GM12878 (cell line): ENCODE measurements around the gene NCKIPSD. TPM values are rescaled to one million over a fixed set of nuclear protein-coding genes. Genes with fewer than 3 reads are reported as not detected.
A peak's percentile ranks its signal among the peaks of the same experiment; 100 is the strongest.

Experiments
- ATAC-seq: fragments of 200-7000 bp; cut with Tn5 transposase; 3 replicates; pipeline ENCODE4 v1.9.1; 2020; ENCODE audit warnings: mild to moderate bottlenecking, moderate library complexity
- BruUV-seq: library from RNA; stranded (reverse); fragments of 400-500 nt; replicated peaks from 2 replicates; lab custom pipeline; 2021; lab: Mats Ljungman, UMichigan
- CTCF ChIA-PET: fragments of 300-600 bp; sonication (Branson Sonifier 250); formaldehyde crosslinking; extraction: SDS; loops from one replicate; lab custom pipeline; 2021; ENCODE audit warnings: inconsistent platforms; lab: Yijun Ruan, JAX
- POLR2A ChIA-PET: fragments of 350-600 bp; formaldehyde crosslinking; extraction: SDS; loops from one replicate; lab custom pipeline; 2021; ENCODE audit warnings: inconsistent platforms; lab: Charles Lee
- RAD21 ChIA-PET: fragments of 300-600 bp; sonication (Branson Sonifier 250); formaldehyde crosslinking; loops from one replicate; lab custom pipeline; 2023; ENCODE audit warnings: antibody characterized with exemption; ENCODE audit not compliant: unreplicated experiment; lab: Charles Lee
- SMC1A ChIA-PET: fragments of 300-600 bp; sonication (Branson Sonifier 250); formaldehyde crosslinking; loops from one replicate; lab custom pipeline; 2023; ENCODE audit not compliant: unreplicated experiment, uncharacterized antibody; lab: Charles Lee
- DNase-seq: peaks from one replicate; pipeline ENCODE4 v3.0.0-alpha.2; 2011; ENCODE audit warnings: low read depth, low spot score
- FAIRE-seq: peaks from 3 replicates; lab custom pipeline; 2011; peaks lifted over from hg19 to GRCh38; lab: Jason Lieb, UNC
- H2AFZ ChIP-seq: 2 replicates; pipeline ENCODE4 v1.6.0; 2011; ENCODE audit warnings: low read depth, low read length, control low read depth; ENCODE audit not compliant: control insufficient read depth
- H3K27ac ChIP-seq: 2 replicates; pipeline ENCODE4 v1.5.1; 2011; ENCODE audit warnings: control low read depth; ENCODE audit not compliant: control insufficient read depth, insufficient read depth
- H3K27me3 ChIP-seq, 2 experiments: replicated peaks in 1 of 2; 2 replicates each; pipeline versions ENCODE4 v1.6.0 to v1.6.1; 2011; ENCODE audit warnings: low read length in 1 of 2; ENCODE audit not compliant: control insufficient read depth in 2 of 2, insufficient read depth in 2 of 2
- H3K36me3 ChIP-seq, 2 experiments: 2 replicates each; pipeline ENCODE4 v1.5.1; 2011; ENCODE audit warnings: low read length in 1 of 2; ENCODE audit not compliant: control insufficient read depth in 2 of 2, insufficient read depth in 2 of 2
- H3K4me1 ChIP-seq: 2 replicates; pipeline ENCODE4 v1.6.1; 2011; ENCODE audit warnings: mild to moderate bottlenecking, low read length, moderate library complexity, mixed read lengths; ENCODE audit not compliant: control insufficient read depth, insufficient read depth
- H3K4me2 ChIP-seq: 2 replicates; pipeline ENCODE4 v1.6.0; 2011; ENCODE audit warnings: control low read depth; ENCODE audit not compliant: control insufficient read depth, insufficient read depth
- H3K4me3 ChIP-seq: fragments of 200-600 bp; sonication (generic); 2 replicates; pipeline ENCODE4 v1.5.1; 2016
- H3K79me2 ChIP-seq: 2 replicates; pipeline ENCODE4 v1.6.0; 2011; ENCODE audit warnings: low read length; ENCODE audit not compliant: control insufficient read depth, insufficient read depth
- H3K9ac ChIP-seq: 2 replicates; pipeline ENCODE4 v1.8.0; 2011; ENCODE audit warnings: low read length, control low read depth, mixed read lengths; ENCODE audit not compliant: control insufficient read depth, insufficient read depth
- H3K9me3 ChIP-seq: replicated peaks from 3 replicates; pipeline ENCODE4 v1.5.1; 2011; ENCODE audit warnings: mild to moderate bottlenecking, low read length; ENCODE audit not compliant: control insufficient read depth, insufficient read depth
- H4K20me1 ChIP-seq: 2 replicates; pipeline ENCODE4 v1.6.0; 2011; ENCODE audit not compliant: control insufficient read depth, insufficient read depth
- BACH1 ChIP-seq: fragments of 450-650 bp; IDR thresholded peaks from 2 replicates; pipeline ENCODE4 v1.6.1; 2017; ENCODE audit warnings: mild to moderate bottlenecking, borderline replicate concordance
- BHLHE40 ChIP-seq, 2 experiments: fragments of 450-650 bp in 1 of 2; IDR thresholded peaks; 2 replicates each; pipeline ENCODE4 v1.6.1; 2011 to 2017; ENCODE audit warnings: low read depth in 2 of 2, borderline replicate concordance in 1 of 2, improper control_type of control experiment in 1 of 2, low read length in 1 of 2, mild to moderate bottlenecking in 1 of 2
- CREM ChIP-seq: IDR thresholded peaks from 2 replicates; pipeline ENCODE4 v1.6.1; 2014; ENCODE audit warnings: antibody characterized with exemption, low read depth
- ETV6 ChIP-seq, 2 experiments: fragments of 450-650 bp in 1 of 2; IDR thresholded peaks in 1 of 2; conservative IDR thresholded peaks in 1 of 2; 2 replicates each; pipeline ENCODE4 v1.6.1; 2014; ENCODE audit warnings: antibody characterized with exemption in 1 of 2, borderline replicate concordance in 1 of 2, low read depth in 1 of 2, mild to moderate bottlenecking in 1 of 2, moderate library complexity in 1 of 2
- HDAC2 ChIP-seq: fragments of 200-600 bp; sonication (generic); IDR thresholded peaks from 2 replicates; pipeline ENCODE4 v1.6.1; 2017
- HDAC6 ChIP-seq: fragments of 200-600 bp; sonication (generic); IDR thresholded peaks from one replicate; pipeline ENCODE4 v1.8.0; 2017; ENCODE audit warnings: antibody characterized with exemption; ENCODE audit not compliant: unreplicated experiment
- KAT2A ChIP-seq: conservative IDR thresholded peaks from 2 replicates; pipeline ENCODE4 v1.6.1; 2011; ENCODE audit warnings: low read depth, low read length; ENCODE audit not compliant: control insufficient read depth
- NFYA ChIP-seq: IDR thresholded peaks from 2 replicates; pipeline ENCODE4 v1.6.1; 2011; ENCODE audit warnings: low read depth, mild to moderate bottlenecking, low read length, improper control_type of control experiment, borderline replicate concordance
- NR2F1 ChIP-seq: fragments of 450-650 bp; conservative IDR thresholded peaks from 2 replicates; pipeline ENCODE4 v1.6.1; 2017; ENCODE audit warnings: mild to moderate bottlenecking
- RB1 ChIP-seq: fragments of 450-650 bp; formaldehyde crosslinking; IDR thresholded peaks from 2 replicates; pipeline ENCODE4 v1.6.1; 2017; ENCODE audit warnings: mild to moderate bottlenecking, borderline replicate concordance
- SMC3 ChIP-seq: IDR thresholded peaks from 2 replicates; pipeline ENCODE4 v1.6.1; 2011; ENCODE audit warnings: low read length, improper control_type of control experiment, borderline replicate concordance
- YY1 ChIP-seq: IDR thresholded peaks from 2 replicates; pipeline ENCODE4 v1.6.1; 2011; ENCODE audit warnings: low read depth, mild to moderate bottlenecking, low read length
- ZZZ3 ChIP-seq: IDR thresholded peaks from 2 replicates; pipeline ENCODE4 v1.6.1; 2011; ENCODE audit warnings: low read depth; ENCODE audit not compliant: control insufficient read depth, insufficient read length
- WGBS: methylation state at CpG from one replicate; pipeline ENCODE4 v1.1.6; 2016; ENCODE audit warnings: low lambda C conversion rate; ENCODE audit not compliant: insufficient replicate concordance, insufficient coverage; ENCODE audit errors: missing lambda C conversion rate; 5-methylcytosine and 5-hydroxymethylcytosine counted together
- in situ Hi-C: fragments of 300-500 bp; cut with MboI; formaldehyde crosslinking; loops from 9 replicates; pipeline ENCODE4 v1.14.3; 2018; ENCODE audit warnings: mixed read lengths
- intact Hi-C: fragments of 100-400 bp; cut with micrococcal nuclease; formaldehyde crosslinking; loops from one replicate; pipeline ENCODE4 v1.14.2; 2022; ENCODE audit not compliant: unreplicated experiment
- polyA plus RNA-seq, 11 experiments: library from polyadenylated mRNA; depleted of rRNA in 4 of 11; unstranded in 6 of 11; stranded (reverse) in 5 of 11; fragments of >200 nt; fragmentation: Nextera tagmentation in 4 of 11; fragmentation: Illumina TruSeq in 1 of 11; extraction: Ambion mirVana in 4 of 11; extraction: Trizol in 1 of 11; gene quantifications; 1 replicate in 1 of 11; 2 replicates in 10 of 11; pipeline versions ENCODE4 v1.2.1 to v1.2.3, GENCODE V29; 2011 to 2016; ENCODE audit warnings: inconsistent platforms in 2 of 11, missing spikeins in 2 of 11, low read depth in 1 of 11
- total RNA-seq, 4 experiments: library from RNA; depleted of rRNA in 3 of 4; stranded (reverse); fragments of >200 nt in 3 of 4; fragmentation: Illumina TruSeq in 1 of 4; extraction: Trizol in 1 of 4; gene quantifications; 2 replicates each; pipeline versions ENCODE4 v1.2.1 to v1.2.3, GENCODE V29; 2013 to 2021
- TF ChIP-seq, protein P1 (sequence below): fragments of 450-650 bp; IDR thresholded peaks from 2 replicates; pipeline ENCODE4 v1.6.1; 2017; ENCODE audit warnings: mild to moderate bottlenecking, moderate library complexity
- TF ChIP-seq, protein P2 (sequence below), 3 experiments: IDR thresholded peaks in 2 of 3; conservative IDR thresholded peaks in 1 of 3; 2 replicates each; pipeline ENCODE4 v1.5.1; 2011; ENCODE audit warnings: low read depth in 3 of 3, low read length in 3 of 3, mild to moderate bottlenecking in 3 of 3, control low read depth in 2 of 3, moderate library complexity in 2 of 3, inconsistent platforms in 1 of 3, mixed read lengths in 1 of 3; ENCODE audit not compliant: control insufficient read depth in 2 of 3, insufficient read depth in 1 of 3; ENCODE audit errors: extremely low read depth in 1 of 3

NCKIPSD gene
- total and polyA plus RNA-seq, 10 of the 15 experiments (the other 5 are each of a cell fraction or from before 2014, with no cell fraction given), result 0.93 to 31.6 (median 15.2) TPM

DNA sequence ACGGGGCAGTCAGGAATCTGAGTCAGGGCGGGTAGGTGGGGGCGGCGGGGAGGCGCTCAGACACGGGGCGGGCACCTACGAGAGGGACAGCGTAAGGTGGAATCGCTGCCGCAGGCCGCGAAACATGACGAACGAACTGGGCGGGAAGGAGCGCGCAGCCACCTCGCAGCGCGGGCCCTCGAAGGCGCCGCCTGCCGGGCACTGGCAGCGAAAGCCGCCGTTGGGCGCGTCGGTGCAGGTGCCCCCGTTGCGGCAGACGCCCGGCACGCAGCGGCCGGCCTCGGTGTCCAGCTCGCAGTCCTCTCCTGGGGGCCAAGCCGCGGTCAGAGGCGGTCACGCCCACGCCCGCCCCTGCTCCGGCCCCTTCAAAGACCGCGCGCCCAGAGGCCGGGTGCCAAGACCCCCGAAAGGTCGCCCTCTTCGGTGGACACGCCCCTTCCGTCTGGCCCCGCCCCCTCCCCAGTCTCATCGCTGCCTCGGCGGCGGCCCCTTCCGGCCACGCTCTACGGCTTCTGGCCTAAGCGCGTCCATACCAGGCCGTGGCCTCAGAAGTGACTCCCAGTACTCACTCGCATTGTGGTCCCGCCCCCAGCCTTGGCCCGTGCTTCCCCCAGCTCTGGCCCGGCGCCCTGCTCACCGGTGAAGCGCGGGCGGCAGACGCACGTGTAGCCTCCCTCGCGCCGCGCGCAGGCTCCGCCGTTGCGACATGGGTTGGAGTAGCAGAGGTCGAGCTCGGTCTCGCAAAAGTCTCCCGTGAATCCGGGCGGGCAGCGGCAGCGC is 29.5 kb downstream of the NCKIPSD start:
- Histone ChIP-seq H4K20me1 (no peaks in the 10 kb centered on the region), H3K4me2 (peak overlapping the region; percentile 54), H3K9ac (no peak overlapping the region), H3K36me3 (no peaks in the 10 kb centered on the region), H3K27ac (no peak overlapping the region), H3K4me1 (0 out of 2 replicates have a peak, but pooled peaks cover 3% of the 10 kb centered on the region), H3K79me2 (no peaks in the 10 kb centered on the region), H3K27me3 (peaks cover 0 to 2% of the 10 kb centered on the region in 2 experiments; a peak in 1 of 4 replicates), H3K9me3 (no peaks in the 10 kb centered on the region; the same call in 2 of the 3 replicates), H3K4me3 (peak overlapping the region; percentile 61; the same call in 1 of the 2 replicates), H2AFZ (peak overlapping the region; percentile 1; the same call in 1 of the 2 replicates)
- ChIA-PET POLR2A (no interaction called here), CTCF (interaction anchor here (0.6 to 0.8 kb wide), 3 partner anchors 28 to 108 kb away, joined by 3 to 4 read pairs (median 4); no protein-coding TSS in a partner anchor), RAD21 (interaction anchor here (0.6 kb wide), 1 partner anchor 177 kb away, joined by 3 read pairs; no protein-coding TSS in a partner anchor), SMC1A (no interaction called here)
- BruUV-seq, result no TSS peak
- FAIRE-seq (no peak), DNase-seq (no peak), ATAC-seq (peak; percentile 88)
- intact Hi-C loops, result no loop called here
- 25% methylated on average over 59 of the region's 94 CpGs for WGBS
- in situ Hi-C loops, result no loop called here
- TF ChIP-seq HDAC6 (no peak), BACH1 (peak; percentile 40; the same call in 1 of the 2 replicates), HDAC2 (no peak), SMC3 (peak; percentile 15; the same call in 1 of the 2 replicates), YY1 (0 out of 2 replicates have a peak, but pooled peaks have one; percentile 37), NFYA (no peak), RB1 (peak; percentile 62; the same call in 1 of the 2 replicates), NR2F1 (peak; percentile 82), CREM (0 out of 2 replicates have a peak, but pooled peaks have one; percentile 44), KAT2A (no peak), ZZZ3 (no peak), ETV6 (conservative IDR thresholded peaks at IDR 0.05 in 1 of 2, IDR thresholded peaks at IDR 0.05 in 1 of 2; ENCODE audit: borderline replicate concordance in 1 of 2, low read depth in 1 of 2) (no peak), BHLHE40 (IDR thresholded peaks at IDR 0.05; ENCODE audit: borderline replicate concordance in 1 of 2, low read depth in 2 of 2, low read length in 1 of 2) (peak in 1 of 2 experiments; percentile 59; a peak in 2 of 4 replicates)
- TF ChIP-seq, protein P1, sequence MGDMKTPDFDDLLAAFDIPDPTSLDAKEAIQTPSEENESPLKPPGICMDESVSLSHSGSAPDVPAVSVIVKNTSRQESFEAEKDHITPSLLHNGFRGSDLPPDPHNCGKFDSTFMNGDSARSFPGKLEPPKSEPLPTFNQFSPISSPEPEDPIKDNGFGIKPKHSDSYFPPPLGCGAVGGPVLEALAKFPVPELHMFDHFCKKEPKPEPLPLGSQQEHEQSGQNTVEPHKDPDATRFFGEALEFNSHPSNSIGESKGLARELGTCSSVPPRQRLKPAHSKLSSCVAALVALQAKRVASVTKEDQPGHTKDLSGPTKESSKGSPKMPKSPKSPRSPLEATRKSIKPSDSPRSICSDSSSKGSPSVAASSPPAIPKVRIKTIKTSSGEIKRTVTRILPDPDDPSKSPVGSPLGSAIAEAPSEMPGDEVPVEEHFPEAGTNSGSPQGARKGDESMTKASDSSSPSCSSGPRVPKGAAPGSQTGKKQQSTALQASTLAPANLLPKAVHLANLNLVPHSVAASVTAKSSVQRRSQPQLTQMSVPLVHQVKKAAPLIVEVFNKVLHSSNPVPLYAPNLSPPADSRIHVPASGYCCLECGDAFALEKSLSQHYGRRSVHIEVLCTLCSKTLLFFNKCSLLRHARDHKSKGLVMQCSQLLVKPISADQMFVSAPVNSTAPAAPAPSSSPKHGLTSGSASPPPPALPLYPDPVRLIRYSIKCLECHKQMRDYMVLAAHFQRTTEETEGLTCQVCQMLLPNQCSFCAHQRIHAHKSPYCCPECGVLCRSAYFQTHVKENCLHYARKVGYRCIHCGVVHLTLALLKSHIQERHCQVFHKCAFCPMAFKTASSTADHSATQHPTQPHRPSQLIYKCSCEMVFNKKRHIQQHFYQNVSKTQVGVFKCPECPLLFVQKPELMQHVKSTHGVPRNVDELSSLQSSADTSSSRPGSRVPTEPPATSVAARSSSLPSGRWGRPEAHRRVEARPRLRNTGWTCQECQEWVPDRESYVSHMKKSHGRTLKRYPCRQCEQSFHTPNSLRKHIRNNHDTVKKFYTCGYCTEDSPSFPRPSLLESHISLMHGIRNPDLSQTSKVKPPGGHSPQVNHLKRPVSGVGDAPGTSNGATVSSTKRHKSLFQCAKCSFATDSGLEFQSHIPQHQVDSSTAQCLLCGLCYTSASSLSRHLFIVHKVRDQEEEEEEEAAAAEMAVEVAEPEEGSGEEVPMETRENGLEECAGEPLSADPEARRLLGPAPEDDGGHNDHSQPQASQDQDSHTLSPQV, result peak; percentile 38; the same call in 1 of the 2 replicates
- TF ChIP-seq, protein P2, sequence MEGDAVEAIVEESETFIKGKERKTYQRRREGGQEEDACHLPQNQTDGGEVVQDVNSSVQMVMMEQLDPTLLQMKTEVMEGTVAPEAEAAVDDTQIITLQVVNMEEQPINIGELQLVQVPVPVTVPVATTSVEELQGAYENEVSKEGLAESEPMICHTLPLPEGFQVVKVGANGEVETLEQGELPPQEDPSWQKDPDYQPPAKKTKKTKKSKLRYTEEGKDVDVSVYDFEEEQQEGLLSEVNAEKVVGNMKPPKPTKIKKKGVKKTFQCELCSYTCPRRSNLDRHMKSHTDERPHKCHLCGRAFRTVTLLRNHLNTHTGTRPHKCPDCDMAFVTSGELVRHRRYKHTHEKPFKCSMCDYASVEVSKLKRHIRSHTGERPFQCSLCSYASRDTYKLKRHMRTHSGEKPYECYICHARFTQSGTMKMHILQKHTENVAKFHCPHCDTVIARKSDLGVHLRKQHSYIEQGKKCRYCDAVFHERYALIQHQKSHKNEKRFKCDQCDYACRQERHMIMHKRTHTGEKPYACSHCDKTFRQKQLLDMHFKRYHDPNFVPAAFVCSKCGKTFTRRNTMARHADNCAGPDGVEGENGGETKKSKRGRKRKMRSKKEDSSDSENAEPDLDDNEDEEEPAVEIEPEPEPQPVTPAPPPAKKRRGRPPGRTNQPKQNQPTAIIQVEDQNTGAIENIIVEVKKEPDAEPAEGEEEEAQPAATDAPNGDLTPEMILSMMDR (IDR thresholded peaks at IDR 0.05 in 2 of 3, conservative IDR thresholded peaks at IDR 0.05 in 1 of 3; ENCODE audit: control insufficient read depth in 2 of 3, extremely low read depth in 1 of 3, insufficient read depth in 1 of 3, low read depth in 3 of 3, low read length in 3 of 3), result peak; percentile 61 to 69 (median 64); a peak in 5 of 6 replicates
